Activated T-helper 1 cell treated with anti-CD3 and anti-CD28 coated beads, Interleukin-12 subunit alpha, Interleukin-12 subunit beta, Interleukin-2, Interleukin-4 antibody, amounts not matched to agents 30 ng/mL and 10 ng/mL and 1 ng/mL, durations not matched to agents 14 hours and 24 hours and 36 hours (primary cell): ENCODE results near the gene SETD2. TPM values are rescaled to one million over a fixed set of nuclear protein-coding genes. Genes with fewer than 3 reads are reported as not detected.
"Not testable (repeated sequence)": the region's sequence is repeated elsewhere in the genome, so short reads cannot be mapped to it uniquely, and the experiment has no call there.

Experiments used
- DNase-seq: peaks from one replicate; pipeline ENCODE4 v3.0.0; 2021; ENCODE audit warnings: low spot score
- H3K27ac Mint-ChIP-seq: one replicate; pipeline ENCODE4 v1.8.0; 2021; ENCODE audit warnings: mild to moderate bottlenecking, mixed read lengths
- H3K27me3 Mint-ChIP-seq: one replicate; pipeline ENCODE4 v1.8.0; 2022; ENCODE audit warnings: mild to moderate bottlenecking, moderate library complexity, mixed read lengths; ENCODE audit not compliant: insufficient read depth
- H3K36me3 Mint-ChIP-seq: one replicate; pipeline ENCODE4 v1.8.0; 2021; ENCODE audit warnings: low read depth, mixed read lengths
- H3K4me1 Mint-ChIP-seq: one replicate; pipeline ENCODE4 v1.8.0; 2021; ENCODE audit warnings: low read depth, mixed read lengths
- H3K4me3 Mint-ChIP-seq: one replicate; pipeline ENCODE4 v1.8.0; 2021; ENCODE audit warnings: mild to moderate bottlenecking, moderate library complexity, mixed read lengths
- H3K9me3 Mint-ChIP-seq: one replicate; pipeline ENCODE4 v1.8.0; 2021; ENCODE audit warnings: mixed read lengths
- intact Hi-C: fragments of 100-400 bp; cut with micrococcal nuclease; formaldehyde crosslinking; loops from one replicate; pipeline ENCODE4 v1.15.1; 2024
- total RNA-seq: library from RNA; stranded (reverse); gene quantifications from 2 replicates; pipeline ENCODE4 v1.2.3, GENCODE V29; 2022

SETD2 gene, protein sequence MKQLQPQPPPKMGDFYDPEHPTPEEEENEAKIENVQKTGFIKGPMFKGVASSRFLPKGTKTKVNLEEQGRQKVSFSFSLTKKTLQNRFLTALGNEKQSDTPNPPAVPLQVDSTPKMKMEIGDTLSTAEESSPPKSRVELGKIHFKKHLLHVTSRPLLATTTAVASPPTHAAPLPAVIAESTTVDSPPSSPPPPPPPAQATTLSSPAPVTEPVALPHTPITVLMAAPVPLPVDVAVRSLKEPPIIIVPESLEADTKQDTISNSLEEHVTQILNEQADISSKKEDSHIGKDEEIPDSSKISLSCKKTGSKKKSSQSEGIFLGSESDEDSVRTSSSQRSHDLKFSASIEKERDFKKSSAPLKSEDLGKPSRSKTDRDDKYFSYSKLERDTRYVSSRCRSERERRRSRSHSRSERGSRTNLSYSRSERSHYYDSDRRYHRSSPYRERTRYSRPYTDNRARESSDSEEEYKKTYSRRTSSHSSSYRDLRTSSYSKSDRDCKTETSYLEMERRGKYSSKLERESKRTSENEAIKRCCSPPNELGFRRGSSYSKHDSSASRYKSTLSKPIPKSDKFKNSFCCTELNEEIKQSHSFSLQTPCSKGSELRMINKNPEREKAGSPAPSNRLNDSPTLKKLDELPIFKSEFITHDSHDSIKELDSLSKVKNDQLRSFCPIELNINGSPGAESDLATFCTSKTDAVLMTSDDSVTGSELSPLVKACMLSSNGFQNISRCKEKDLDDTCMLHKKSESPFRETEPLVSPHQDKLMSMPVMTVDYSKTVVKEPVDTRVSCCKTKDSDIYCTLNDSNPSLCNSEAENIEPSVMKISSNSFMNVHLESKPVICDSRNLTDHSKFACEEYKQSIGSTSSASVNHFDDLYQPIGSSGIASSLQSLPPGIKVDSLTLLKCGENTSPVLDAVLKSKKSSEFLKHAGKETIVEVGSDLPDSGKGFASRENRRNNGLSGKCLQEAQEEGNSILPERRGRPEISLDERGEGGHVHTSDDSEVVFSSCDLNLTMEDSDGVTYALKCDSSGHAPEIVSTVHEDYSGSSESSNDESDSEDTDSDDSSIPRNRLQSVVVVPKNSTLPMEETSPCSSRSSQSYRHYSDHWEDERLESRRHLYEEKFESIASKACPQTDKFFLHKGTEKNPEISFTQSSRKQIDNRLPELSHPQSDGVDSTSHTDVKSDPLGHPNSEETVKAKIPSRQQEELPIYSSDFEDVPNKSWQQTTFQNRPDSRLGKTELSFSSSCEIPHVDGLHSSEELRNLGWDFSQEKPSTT (N-terminal part only)
- total RNA-seq = 41.2 and 45.7 TPM in 2 replicates

- H3K36me3 Mint-ChIP-seq = peaks cover 25% of the 10 kb centered on the region
- peak; percentile 75 for DNase-seq
- peaks cover 2% of the 10 kb centered on the region for H3K27me3 Mint-ChIP-seq
- H3K4me1 Mint-ChIP-seq = peaks cover 53% of the 10 kb centered on the region
- intact Hi-C loops = loop anchor here (1.0 to 10.0 kb wide), 9 partner anchors 23 to 621 kb away; partner anchors contain the start of genes KIF9, KLHL18, NBEAL2 and SMARCC1
- peak within 1 kb of the TSS; percentile 99 for H3K4me3 Mint-ChIP-seq
- H3K27ac Mint-ChIP-seq = peak within 1 kb of the TSS; percentile 100
- no peaks in the 10 kb centered on the region for H3K9me3 Mint-ChIP-seq
These were observed at the start of gene SETD2 for GRCh38 chr3:47164007-47164881. Gene SETD2 (minus strand): TSS chr3:47164113. CDS start chr3:47163924, 189 bp downstream.

- no peak overlapping the region for H3K4me3 Mint-ChIP-seq
- no peaks in the 10 kb centered on the region for H3K9me3 Mint-ChIP-seq
- intact Hi-C loops = no loop called here
- no peaks in the 10 kb centered on the region for H3K36me3 Mint-ChIP-seq
- H3K27me3 Mint-ChIP-seq = peaks cover 2% of the 10 kb centered on the region
- DNase-seq = no peak
- H3K4me1 Mint-ChIP-seq = no peaks in the 10 kb centered on the region
- H3K27ac Mint-ChIP-seq = no peak overlapping the region
These were observed 47.0 kb upstream of the SETD2 start for GRCh38 chr3:47210863-47211405.

DNA sequence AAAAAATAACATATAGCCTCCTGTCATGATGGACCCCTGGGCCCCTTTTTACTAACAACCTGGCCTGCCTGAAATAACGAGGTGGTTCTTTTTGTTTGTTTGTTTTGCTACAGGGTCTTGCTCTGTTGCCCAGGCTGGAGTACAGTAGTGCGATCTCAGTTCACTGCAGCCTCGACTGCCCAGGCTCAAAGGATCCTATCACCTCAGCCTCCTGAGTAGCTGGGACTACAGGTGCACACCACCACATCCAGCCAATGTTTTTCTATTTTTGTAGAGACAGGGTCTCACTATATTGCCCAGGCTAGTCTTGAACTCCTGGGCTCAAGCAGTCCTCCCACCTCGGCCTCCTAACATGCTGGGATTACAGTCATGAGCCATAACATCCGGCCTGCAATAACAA, 42.1 kb upstream of the SETD2 start:
- H3K27ac Mint-ChIP-seq, intact Hi-C loops, H3K4me3 Mint-ChIP-seq, H3K27me3 Mint-ChIP-seq, H3K36me3 Mint-ChIP-seq, H3K9me3 Mint-ChIP-seq, H3K4me1 Mint-ChIP-seq, DNase-seq: not testable (repeated sequence)

GRCh38 chr3:47204875-47205274, 41.0 kb upstream of the SETD2 start:
- no peak overlapping the region for H3K27ac Mint-ChIP-seq
- DNase-seq = no peak
- no peaks in the 10 kb centered on the region for H3K4me1 Mint-ChIP-seq
- no peaks in the 10 kb centered on the region for H3K36me3 Mint-ChIP-seq
- H3K9me3 Mint-ChIP-seq = no peaks in the 10 kb centered on the region
- intact Hi-C loops = no loop called here
- H3K4me3 Mint-ChIP-seq = no peak overlapping the region
- no peaks in the 10 kb centered on the region for H3K27me3 Mint-ChIP-seq

GRCh38 chr3:47202542-47202941, 38.6 kb upstream of the SETD2 start:
- no peak overlapping the region for H3K27ac Mint-ChIP-seq
- H3K9me3 Mint-ChIP-seq = no peaks in the 10 kb centered on the region
- no peak for DNase-seq
- H3K27me3 Mint-ChIP-seq = no peaks in the 10 kb centered on the region
- no peaks in the 10 kb centered on the region for H3K4me1 Mint-ChIP-seq
- H3K36me3 Mint-ChIP-seq = no peaks in the 10 kb centered on the region
- no peak overlapping the region for H3K4me3 Mint-ChIP-seq
- intact Hi-C loops = no loop called here

- Mint-ChIP-seq H3K36me3 (no peaks in the 10 kb centered on the region), H3K27ac (no peak overlapping the region), H3K4me1 (no peaks in the 10 kb centered on the region), H3K27me3 (no peaks in the 10 kb centered on the region), H3K4me3 (no peak overlapping the region), H3K9me3 (peaks cover 6% of the 10 kb centered on the region)
- DNase-seq = no peak
- intact Hi-C loops = no loop called here
These were observed 33.4 kb upstream of the SETD2 start for GRCh38 chr3:47197287-47197686.

DNA sequence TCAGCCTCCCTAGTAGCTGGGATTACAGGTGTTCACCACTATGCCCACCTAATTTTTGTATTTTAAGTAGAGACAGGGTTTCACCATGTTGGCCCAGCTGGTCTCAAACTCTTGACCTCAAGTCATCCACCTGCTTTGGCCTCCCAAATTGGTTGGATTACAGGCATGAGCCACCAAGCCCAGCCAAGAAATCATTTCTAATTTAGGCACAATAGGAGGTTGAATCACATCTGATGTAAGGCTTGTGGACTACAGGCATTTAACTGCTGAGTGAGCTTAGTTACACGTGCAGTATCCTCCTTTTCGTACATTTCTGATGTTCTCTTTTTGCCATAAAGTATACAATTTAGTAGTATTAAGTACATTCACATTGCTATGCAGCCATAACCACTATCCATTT, 31.1 kb upstream of the SETD2 start:
- Mint-ChIP-seq H3K27ac (no peak overlapping the region), H3K4me1 (no peaks in the 10 kb centered on the region), H3K27me3 (no peaks in the 10 kb centered on the region), H3K36me3 (no peaks in the 10 kb centered on the region), H3K9me3 (peaks cover 6% of the 10 kb centered on the region), H3K4me3 (no peak overlapping the region)
- intact Hi-C loops = no loop called here
- DNase-seq = no peak

DNA sequence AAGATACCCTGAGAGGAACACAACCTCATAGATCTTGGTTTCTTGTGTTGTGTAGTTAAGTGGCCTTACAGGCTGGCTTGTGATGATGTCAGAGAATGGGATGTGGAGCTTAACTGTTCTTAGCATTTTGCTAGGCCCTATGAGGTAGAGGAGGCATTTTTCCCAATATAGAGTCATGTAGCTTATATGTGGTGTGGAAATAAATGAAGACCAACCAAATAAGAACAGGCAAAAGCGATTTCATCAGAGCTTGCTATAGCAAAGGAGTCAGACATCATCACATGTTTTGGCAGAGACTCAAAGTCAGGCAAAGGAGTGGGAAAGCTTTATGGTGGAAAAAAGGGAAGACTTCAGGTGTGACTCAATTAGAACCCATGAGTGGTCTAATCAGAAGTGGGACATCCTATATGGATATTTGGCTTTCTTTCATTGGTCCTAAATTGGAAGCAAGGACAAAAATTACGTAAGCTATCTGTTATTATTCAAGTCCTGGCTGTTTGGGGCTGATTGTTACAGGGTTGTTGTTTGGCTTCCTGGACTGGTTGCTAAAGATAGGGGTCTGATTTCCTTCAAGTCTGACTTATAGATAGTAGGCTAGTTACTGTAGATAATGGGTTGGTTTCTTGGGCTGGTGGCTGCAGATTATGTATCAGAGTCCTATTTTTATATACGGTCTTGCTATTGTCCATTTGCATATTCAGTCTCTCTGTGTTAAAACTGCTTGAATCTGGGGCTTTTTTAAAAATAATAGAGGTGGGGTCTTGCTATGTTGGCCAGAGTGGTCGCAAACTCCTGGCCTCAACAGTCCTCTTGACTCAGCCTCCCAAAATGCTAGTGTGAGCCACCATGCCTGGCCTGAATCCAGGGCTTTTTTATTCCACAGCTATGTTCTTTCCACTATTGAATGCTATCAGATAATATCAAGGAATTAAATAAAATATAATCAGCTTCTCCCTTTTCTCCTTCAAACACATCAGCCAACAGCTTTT, 30.3 kb upstream of the SETD2 start:
- intact Hi-C loops = no loop called here
- Mint-ChIP-seq H3K4me1 (no peaks in the 10 kb centered on the region), H3K4me3 (no peak overlapping the region)

DNA sequence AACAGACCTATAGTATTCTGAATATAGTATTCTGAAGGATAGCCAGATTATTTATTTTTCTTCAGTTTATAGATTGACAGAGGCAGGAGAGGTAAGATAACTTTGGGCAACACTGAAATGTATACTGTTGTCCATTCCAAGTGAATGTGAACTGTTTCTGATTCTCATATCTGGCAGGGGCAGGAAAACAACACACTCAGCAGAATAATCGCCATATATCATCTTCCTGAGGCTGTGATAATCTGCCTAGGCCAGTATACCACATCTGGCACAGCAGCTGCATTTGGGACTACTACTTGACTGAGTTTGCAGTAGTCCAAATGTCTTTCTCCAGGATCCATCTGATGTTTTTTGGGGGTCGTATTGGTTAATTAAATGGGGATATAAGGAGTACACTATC, 22.4 kb upstream of the SETD2 start:
- DNase-seq = no peak
- Mint-ChIP-seq H3K27ac (no peak overlapping the region), H3K27me3 (no peaks in the 10 kb centered on the region), H3K9me3 (no peaks in the 10 kb centered on the region), H3K4me1 (no peaks in the 10 kb centered on the region), H3K36me3 (no peaks in the 10 kb centered on the region), H3K4me3 (no peak overlapping the region)
- intact Hi-C loops = no loop called here

More for the DNA sequence above, 30.3 kb upstream of the SETD2 start:
- peaks cover 6% of the 10 kb centered on the region for H3K9me3 Mint-ChIP-seq
- H3K27me3 Mint-ChIP-seq = no peaks in the 10 kb centered on the region
- no peaks in the 10 kb centered on the region for H3K36me3 Mint-ChIP-seq
- DNase-seq = no peak
- no peak overlapping the region for H3K27ac Mint-ChIP-seq

- H3K27me3 Mint-ChIP-seq, H3K36me3 Mint-ChIP-seq, H3K27ac Mint-ChIP-seq, DNase-seq, H3K4me3 Mint-ChIP-seq, H3K9me3 Mint-ChIP-seq, intact Hi-C loops, H3K4me1 Mint-ChIP-seq: not testable (repeated sequence)
These were observed 17.8 kb upstream of the SETD2 start for GRCh38 chr3:47181685-47182084.

- H3K36me3 Mint-ChIP-seq, H3K9me3 Mint-ChIP-seq, H3K27me3 Mint-ChIP-seq, H3K4me1 Mint-ChIP-seq, H3K4me3 Mint-ChIP-seq, intact Hi-C loops, DNase-seq, H3K27ac Mint-ChIP-seq: not testable (repeated sequence)
These were observed 16.1 kb upstream of the SETD2 start for GRCh38 chr3:47180011-47180410.
